SW480 (cell line): ENCODE data around the gene NINJ1.

ENCODE experiments used
- DNase-seq: peaks from one replicate; pipeline ENCODE4 v3.0.0-alpha.2; 2016; ENCODE audit warnings: low spot score

NINJ1 gene

GRCh38 chr9:93134015-93134739 is at the start of gene NINJ1:
TSS of gene NINJ1 (minus strand) at chr9:93134251. CDS start at chr9:93134217, 34 bp downstream.
- peak; percentile 53 for DNase-seq

- DNase-seq = no peak
Observed at GRCh38 chr9:93183131-93183662, 49.1 kb upstream of the NINJ1 start.

- DNase-seq = no peak
Observed at GRCh38 chr9:93182572-93182971, 48.5 kb upstream of the NINJ1 start.

GRCh38 chr9:93181672-93182435 is 47.8 kb upstream of the NINJ1 start:
- no peak for DNase-seq

- no peak for DNase-seq
Observed at GRCh38 chr9:93180938-93181337, 46.9 kb upstream of the NINJ1 start.

GRCh38 chr9:93178851-93179786 is 45.1 kb upstream of the NINJ1 start:
- no peak for DNase-seq

- no peak for DNase-seq
Observed at GRCh38 chr9:93177676-93178075, 43.6 kb upstream of the NINJ1 start.

- no peak for DNase-seq
Observed at GRCh38 chr9:93174976-93175375, 40.9 kb upstream of the NINJ1 start.

- DNase-seq = no peak
Observed at GRCh38 chr9:93173365-93174051, 39.5 kb upstream of the NINJ1 start.

- DNase-seq = no peak
Observed at GRCh38 chr9:93172666-93173364, 38.8 kb upstream of the NINJ1 start.

GRCh38 chr9:93171261-93171990 is 37.4 kb upstream of the NINJ1 start:
- DNase-seq = no peak

- no peak for DNase-seq
Observed at GRCh38 chr9:93170571-93170970, 36.5 kb upstream of the NINJ1 start.

- DNase-seq = no peak
Observed at GRCh38 chr9:93169444-93169843, 35.4 kb upstream of the NINJ1 start.

- no peak for DNase-seq
Observed at GRCh38 chr9:93168581-93168980, 34.5 kb upstream of the NINJ1 start.

GRCh38 chr9:93167838-93168237 is 33.8 kb upstream of the NINJ1 start:
- no peak for DNase-seq

- DNase-seq = no peak
Observed at GRCh38 chr9:93167185-93167584, 33.1 kb upstream of the NINJ1 start.

GRCh38 chr9:93166699-93167098 is 32.6 kb upstream of the NINJ1 start:
- no peak for DNase-seq

- no peak for DNase-seq
Observed at GRCh38 chr9:93164085-93164484, 30.0 kb upstream of the NINJ1 start.

- DNase-seq = no peak
Observed at GRCh38 chr9:93161786-93162562, 27.9 kb upstream of the NINJ1 start.
